GM19238 (cell line): ENCODE measurements around the gene C1QTNF12.

ENCODE experiments used
- DNase-seq: peaks from one replicate; pipeline ENCODE4 v3.0.0; 2011; ENCODE audit warnings: low spot score; ENCODE audit not compliant: insufficient read length

C1QTNF12 gene

DNA sequence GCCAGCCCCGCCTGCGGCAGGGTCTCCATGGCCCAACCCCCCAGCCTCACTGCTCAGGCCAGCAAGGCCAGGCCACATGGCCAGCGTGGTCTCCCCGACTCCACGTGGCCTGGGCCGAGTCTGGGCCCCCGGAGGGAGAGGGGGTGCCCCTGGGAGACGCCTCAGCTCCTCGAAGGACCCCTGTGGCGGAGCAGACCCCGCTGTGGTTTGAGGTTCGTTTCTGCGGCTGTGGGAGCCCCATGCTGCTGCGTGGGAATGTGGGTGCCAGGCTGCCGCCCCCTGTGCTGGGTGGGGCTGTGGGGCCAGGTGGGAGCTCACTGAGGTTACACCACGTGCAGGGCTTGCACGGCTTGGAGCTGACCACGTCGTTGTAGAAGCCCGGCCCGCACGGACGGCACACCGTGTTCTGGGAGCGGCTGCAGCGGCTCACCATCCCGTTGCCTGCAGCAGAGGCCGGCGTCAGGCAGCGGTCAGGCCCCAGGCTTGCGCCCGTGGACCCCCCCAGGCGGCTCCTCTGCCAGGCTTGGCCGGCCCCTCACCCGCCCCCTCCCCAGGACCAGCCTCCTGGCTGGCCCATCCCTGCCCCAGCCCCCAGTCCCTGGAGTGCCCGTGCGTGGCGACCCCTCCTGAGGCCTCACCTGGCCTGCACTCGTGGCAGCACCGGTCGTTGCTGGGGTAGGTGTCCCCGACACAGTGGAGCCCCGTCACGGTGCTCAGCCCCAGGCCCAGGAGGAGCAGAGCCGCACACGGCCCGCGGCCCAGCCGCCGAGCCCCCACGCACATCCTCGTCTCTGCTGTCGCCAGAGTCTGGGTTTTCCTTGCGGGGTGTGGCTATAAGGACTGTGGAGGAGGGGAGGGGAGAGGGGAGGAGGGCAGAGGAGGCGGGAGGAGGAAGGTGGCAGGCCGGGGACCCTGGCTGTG, 32.9 kb downstream of the C1QTNF12 start, which contains the start of gene TNFRSF4:
TSS of gene TNFRSF4 (minus strand) at position 809 of the 921 bp plus-strand sequence. CDS start at position 783, 26 bp downstream.
- DNase-seq: no peak

DNA sequence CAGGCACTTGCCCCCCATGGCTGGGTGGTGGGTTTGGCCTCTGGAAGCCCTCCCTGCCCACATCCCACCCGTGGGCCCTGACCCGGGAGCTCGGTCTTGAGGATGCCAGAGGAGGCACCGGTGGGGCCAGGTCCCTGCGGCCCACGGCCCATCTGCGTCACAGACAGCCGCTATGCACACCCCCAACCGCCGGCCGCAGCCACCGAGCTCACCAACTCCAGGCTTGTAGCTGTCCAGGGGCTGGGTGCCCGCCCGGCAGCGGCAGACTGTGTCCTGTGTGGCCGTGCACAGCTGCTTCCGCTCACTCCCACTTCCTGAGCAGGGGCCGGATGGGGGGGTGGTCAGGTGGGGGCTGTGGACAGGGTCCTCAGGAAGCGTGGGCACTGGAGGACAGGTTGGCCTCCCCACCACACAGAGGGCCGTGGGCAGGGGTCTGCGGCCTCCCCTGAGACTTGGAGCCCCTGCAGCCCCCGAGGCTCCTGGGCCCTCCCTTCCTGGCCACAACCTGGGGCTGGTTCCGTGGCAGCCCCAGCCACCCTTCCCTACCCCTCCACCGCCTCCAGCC, 33.7 kb downstream of the C1QTNF12 start:
- DNase-seq: peak; percentile 69

DNA sequence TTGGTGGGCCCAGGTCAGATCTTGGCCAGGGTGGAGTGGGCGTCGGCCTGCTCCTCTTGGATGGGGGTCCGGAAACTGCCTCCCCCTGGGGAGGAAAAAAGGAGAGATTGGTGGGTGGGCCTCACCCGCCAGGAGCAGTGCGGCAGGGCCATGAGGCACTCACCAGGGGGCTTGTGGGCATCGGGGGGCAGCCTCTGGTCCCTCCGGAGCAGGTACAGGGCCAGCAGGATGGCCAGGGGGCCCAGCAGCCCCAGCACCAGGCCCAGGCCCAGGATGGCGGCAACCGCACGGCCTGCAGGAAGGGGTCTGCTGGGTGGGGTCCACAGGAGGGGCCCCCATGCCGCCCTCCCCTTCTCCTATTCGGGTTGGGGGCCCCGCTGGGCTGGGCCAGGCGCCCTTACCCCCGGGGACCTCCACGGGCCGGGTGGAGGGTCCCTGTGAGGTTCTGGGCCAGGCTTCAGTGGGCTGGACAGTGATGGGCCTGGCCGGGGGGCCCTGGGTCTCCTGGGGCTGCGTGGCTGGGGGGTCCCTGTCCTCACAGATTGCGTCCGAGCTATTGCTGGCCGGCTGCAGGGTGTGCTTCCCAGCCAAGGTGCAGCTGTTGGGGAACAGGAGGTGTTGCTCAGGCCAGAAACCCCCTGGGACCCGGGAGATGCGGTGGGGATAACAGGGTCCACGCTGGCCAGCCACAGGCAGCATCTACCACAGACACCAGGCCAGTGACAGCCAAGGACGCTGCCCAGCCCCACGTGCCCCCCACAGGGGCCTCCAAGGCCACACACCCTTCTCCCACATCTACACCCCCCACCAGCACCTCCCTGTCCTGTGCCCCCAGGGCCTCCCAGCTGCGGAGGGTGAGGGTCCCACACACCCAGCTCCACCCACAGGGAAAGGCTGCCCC, 34.7 kb downstream of the C1QTNF12 start:
- DNase-seq: no peak

DNA sequence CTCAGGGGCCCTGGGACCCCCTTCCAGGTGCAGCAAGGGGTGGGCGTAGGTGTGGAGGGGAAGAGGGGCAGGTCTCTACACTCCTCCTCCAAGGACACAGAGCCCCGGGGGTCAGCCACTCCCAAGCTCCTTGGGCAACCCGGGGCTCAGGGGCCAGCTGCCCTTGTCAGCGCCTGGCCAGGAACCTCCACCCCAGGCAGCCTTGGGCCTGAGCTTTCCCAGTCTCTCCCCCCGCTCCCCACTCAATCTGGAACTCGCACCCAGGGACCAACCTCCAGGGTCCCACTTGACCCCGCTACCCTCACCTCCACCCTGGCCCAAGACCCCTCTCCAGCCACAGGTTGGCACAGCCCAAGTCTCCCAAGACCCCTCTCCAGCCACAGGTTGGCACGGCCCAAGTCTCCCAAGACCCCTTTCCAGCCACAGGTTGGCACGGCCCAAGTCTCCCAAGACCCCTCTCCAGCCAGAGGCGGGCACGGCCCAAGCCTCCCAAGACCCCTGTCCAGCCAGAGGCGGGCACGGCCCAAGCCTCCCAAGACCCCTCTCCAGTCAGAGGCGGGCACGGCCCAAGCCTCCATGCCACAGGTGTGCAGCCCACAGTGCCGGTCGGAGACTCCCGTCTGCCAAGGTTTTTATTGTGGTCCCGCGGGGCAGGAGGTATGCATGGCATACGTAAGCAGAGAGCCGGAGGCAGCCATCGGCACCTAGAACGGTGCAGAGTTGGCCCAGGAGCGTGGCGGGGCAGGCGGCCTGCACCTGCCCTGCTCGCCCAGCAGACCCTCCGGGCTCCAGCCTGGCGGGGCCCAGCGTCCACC, 35.6 kb downstream of the C1QTNF12 start:
- no peak for DNase-seq

DNA sequence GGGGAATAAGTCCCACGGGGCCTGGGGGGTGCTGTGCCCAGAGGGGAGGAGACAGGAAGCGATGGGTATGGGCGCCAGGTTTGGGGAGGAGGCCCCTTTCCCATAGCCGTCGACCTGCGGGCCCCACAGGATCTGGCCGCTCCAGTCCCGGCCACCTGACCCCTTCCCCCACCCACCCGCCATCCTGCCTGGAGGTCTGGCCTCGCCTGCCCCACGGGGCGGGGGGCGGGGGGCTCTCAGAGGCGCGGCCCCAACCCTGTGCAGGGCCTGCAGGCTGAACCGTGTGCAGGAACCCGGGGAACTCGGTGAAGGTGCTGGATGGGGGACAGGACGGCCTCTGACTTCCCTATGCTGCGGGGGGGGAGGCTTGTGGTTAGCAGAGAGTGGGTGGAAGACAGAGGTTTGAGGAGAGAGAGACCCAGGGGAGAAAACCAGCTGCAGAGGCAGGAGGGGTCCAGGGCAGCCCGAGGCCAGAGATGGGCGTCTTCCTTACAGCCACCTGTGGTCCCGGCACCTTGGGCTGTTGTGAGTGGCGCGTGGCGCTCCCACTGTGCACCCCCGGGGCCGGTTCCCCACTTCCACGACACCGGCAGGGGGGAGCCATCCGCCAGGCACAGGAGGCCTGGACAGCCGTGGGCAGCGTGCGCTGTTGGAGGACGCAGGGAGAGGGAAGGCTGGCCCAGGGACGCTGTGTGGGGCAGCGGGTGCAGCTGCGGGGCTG, 37.6 kb downstream of the C1QTNF12 start:
- peak; percentile 50 for DNase-seq

DNA sequence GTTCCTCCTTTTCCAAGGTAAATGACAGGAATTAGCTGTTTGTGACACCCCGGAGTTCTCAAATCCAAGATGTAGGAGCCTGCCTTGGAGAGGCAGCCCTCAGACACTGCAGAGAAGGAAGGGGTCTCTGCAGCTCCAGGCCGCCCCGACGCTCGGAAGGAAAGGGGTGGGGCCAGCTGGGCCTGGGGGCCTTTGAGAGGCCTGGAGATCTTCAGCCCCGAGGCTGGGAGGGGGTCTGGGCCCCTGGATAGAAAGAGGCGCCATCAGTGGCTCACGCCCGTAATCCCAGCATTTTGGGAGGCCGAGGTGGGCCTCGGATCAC, 39.0 kb downstream of the C1QTNF12 start:
- no peak for DNase-seq

DNA sequence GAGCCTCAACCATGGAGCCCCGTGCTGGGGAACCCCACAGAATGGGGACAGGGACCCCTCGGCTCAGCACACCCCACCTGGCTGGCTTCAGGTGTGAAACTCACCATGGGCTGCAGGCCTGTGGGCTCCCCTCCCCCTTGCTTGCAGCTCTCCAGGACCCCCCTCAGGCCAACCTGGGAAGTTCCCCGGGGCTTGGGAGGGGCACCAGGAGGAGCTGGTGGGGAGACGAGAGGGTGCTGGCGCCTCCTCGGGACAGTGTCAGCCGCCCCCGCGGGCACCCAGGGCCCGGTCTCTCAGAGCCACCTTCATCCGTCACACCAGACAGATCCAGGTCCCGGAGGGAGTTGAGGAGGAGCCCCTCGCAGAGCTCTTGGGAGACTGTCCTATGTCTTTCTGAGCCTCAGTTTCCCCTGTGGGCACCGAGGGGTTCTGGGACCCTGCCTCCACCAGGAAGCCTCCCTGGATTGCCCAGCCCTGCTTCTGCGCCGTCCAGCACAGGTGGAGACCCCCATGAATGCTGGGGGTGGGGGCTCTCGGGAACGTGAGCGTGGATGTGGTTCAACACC, 39.5 kb downstream of the C1QTNF12 start:
- no peak for DNase-seq

DNA sequence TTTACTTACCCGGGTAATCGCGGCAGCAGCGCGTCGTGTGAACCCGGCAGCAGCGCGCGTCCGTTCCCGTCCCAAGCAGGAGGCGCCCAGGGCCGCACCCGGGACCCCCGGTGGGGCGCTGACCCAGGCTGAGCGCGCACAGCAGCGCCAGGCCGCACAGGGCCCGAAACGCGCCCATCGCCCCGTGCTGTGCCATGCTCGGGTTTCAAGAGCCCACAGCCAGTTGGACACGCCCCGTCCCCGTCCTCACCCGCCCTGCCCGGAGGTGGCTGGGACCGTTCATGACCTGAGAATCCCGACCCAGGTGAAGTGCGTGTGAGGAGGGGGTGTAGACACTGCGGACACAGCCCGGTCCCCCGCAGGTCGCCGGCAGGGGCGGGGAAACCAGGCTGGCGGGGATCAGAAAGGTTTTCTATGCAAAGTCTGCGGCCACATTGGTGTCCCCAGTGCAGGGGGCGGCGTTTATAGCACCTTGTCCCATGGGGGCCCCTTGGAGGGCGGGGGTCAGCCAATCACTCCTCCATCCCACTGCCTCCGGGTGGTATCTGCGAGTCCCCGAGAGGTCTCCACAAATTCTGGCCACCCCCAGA, 40.1 kb downstream of the C1QTNF12 start, which contains the start of gene TNFRSF18:
TSS of gene TNFRSF18 (minus strand) at position 217 of the 590 bp plus-strand sequence. CDS start at position 196, 21 bp downstream.
- no peak for DNase-seq

DNA sequence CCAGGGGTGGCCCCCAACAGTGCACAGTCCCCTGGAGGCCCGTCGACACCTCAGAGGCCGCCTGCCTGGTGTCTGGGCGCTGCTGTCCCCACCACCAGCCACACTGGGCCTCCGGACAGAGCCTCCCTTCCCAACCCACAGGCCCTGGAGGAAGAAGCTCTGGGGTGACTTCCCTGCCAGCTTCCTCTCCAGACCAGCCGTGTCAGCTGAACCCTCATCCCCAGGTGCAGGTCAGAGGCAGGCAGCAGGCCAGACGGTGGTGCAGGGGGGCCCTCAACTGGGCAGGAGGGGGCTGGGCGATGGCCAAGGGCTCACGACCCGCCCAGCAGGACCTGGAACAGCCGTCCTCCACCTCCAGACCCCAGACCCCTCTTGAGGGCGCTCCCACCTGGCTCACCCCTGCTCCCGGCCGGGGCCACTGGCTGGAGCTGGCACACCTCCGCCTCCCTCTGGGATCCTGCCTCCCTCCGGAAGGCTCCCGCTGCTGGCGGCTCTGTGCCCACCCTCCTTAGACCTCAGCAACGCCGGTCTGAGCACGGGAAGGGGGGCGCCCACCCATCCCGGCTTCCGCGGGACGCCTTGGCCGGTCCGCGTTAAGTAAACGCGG, 40.6 kb downstream of the C1QTNF12 start:
- DNase-seq: no peak

DNA sequence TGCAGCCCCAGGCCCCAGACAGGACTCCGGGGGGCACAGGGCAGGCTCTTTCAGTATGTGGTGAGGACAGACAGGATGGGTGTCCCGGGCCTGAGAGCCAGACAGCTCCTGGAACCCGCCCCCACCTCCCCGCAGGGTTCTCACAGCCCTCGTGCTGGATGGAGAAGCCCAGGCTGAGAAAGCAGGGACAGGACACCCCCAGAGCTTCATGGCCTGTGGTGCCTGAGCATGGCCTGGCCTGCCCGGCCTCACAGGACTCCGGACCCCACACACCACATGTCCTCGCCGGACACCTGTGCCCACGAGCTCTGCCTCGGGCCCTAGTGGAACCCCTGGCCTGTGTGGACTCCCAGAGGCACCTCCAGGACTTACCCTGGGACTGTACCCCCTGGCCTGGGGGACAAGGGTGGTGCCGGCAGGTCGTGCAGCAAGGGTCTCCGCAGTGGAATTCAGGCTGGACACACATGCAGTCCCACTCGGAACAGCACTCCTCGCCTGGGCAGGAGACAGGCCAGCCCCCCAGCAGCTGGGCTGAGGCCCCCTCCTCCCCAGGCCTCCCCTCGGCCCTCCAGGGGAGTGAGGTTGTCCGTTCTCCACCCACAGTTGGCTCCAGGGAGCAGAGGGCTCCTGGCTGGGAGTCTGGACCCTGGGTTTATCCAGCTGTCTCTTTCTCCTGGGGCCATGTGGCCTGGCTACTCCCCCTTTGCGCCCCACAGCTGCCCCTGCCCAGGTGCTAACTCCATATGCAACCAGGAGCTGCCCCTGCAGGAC, 41.3 kb downstream of the C1QTNF12 start:
- no peak for DNase-seq

DNA sequence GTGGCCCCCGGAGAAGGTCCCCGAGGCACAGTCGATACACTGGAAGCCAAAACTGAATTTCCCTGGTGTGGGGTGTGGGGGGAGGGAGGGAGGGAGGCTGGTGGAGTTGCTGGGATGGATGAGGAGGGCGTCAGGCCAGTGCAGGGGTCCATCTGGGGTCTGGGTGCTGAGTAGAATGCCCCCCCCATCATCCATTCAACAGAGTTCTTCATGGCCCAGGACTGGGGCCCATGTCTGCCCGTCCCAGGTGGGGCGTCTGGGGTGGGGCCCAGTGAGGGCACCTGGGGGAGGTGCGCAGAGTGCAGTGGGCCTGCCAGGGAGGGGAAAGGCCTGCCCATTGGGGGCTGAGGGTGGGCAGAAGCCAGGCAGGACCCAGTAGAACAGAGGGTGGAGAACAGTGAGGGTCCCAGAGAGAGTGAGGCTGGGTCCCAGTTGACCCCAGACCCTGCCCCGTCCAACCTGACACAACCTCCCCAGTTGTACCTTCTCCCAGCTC, 42.0 kb downstream of the C1QTNF12 start:
- no peak for DNase-seq

DNA sequence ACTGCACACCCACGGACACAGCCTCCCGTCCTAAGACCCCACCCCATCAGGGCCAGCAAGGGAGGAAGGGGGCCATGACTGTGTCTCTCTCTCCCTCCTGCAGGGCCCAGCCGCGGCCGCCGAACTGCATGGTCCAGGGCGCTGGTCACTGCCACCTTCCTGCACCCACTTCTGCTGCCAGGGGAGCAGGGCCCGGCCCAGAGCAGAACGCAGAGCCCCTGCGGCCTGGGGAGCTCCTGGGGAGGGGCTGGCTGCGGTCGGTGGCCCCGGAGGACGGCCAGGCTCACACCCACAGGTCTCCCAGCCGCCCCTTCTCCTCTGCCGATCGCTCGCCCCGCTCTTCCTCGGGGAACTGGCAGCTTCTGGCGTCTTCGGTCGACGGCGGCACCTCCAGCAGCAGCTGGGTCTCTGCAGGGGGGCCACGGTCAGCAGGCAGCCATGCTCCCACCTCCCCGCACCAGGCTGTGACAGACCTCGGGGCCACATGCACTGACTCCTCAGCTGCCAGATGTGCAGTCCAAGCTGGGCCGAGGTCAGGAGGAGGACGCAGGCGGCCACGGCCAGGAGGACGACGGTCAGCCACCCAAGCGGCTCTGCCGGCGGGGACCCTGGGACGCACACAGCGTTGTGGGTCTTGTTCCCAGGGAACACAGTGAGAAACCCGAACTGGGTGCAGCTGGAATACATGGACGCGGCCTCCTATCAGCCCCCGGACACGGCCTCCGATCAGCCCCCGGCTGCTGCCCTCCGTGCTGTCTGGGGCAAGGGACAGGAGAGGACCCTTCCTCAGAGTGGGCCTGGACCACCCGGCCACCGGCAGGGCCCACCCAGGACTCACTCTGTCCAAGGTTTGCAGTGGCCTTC, 42.7 kb downstream of the C1QTNF12 start:
- DNase-seq: no peak

DNA sequence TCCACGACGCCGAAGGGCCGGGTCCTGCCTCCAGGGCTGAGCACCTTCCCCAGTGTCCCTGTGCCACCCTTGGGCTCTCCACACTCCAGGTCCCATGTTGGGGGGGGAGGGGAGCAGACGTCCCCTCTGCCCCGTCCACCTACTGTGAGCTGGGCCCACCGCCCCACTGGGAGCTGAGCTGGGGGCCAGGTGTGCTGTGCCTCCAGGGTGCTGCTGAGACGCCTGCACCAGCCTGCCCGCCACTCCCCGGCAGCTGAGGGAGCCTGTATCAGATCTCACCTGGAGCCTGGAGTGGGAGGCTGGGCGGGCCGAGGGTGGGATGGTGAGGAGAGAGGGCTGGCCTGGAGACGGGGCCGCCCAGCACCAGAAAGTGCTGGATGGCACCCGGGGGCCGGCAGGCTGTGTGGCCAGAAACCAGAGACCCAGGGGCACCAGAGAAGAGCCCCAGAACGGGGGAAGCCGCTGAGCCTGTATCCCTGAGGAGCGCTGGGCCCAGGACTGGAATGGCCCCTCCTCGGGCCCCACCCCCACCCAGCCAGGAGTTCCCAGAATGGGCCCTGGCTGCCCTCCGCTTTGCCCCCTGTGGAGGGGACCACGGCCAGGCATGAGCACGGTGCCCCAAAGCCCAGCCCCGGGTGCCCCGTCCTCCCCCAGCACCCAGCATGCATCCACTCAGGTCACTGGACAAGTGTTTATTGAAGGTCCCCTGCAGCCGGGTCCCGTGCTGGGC, 43.5 kb downstream of the C1QTNF12 start:
- no peak for DNase-seq

DNA sequence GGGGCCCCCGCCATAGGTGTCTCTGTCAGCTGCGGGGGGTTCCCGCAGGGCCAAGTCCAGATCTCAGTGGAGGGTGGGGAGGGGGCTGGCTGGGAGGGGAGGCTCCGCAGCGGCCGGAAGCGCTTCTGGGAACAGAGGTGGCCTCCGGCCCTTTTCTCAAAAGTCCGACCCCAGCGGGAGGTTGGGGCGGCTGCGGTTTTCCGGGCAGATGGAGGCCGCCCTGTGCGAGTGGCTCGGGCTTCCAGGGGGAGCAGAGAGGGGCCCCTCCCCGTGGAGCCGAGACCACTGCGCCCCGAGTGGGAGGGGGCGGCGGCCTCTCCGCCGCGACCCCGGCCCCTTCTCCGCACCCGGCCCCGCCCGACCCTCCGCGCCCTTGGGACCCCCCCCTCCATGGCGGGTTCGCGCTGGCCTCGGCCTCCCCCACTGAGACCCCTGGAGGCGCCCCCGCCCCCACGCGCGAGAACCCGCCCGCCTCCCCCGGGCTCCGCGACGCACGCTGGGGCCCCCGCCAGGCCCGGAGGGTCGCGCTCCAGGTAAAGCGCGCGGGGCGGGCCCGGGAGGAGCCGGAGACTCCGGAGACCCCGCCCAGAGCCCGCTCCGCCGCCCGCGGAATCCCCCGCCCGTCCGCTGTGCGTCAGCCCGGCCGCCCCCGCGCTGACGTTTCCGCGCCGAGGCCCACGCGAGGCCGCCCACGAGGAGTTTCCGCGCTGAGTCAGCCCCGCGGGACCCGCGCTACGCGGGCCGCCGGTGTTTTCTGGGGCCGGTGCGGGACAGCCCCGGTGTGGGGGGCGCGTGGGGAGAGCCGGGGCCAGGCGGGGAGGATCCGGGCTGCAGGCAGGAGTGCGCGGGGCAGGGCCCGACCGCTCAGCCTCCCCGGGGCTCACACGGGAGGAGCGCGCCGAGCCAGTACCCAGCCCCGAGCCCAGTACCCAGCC, 45.4 kb downstream of the C1QTNF12 start:
- DNase-seq: peak; percentile 76
